Activated CD8-positive, alpha-beta memory T cell treated with anti-CD3 and anti-CD28 coated beads for 1 hour (primary cell): ENCODE measurements around the gene NEK10.

Experiments used
- DNase-seq, 2 donors: peaks; one replicate each; pipeline ENCODE4 v3.0.0-alpha.2; 2020; ENCODE audit warnings: low read depth in 1 of 2; ENCODE audit errors: extremely low read depth in 1 of 2

NEK10 gene

DNA sequence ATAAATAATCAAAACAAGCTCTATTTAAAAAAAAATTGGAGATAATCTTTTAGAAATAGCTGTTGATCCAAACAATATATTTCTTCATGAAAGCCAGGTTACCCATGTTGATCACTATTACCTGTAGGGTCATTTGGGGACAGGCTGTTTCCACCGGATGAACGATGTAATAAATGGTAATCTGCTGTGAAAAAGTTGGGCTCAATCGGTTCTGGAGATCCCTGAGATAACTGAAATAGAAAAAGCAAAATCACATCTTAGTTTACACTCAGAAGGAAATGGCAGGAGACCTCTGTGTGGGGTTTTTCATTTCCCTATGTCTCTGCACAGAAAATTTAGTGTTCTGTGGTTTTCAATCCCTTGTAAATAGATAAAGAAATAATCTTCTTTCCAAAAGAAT, 249.5 kb downstream of the NEK10 start:
- no peak for DNase-seq

DNA sequence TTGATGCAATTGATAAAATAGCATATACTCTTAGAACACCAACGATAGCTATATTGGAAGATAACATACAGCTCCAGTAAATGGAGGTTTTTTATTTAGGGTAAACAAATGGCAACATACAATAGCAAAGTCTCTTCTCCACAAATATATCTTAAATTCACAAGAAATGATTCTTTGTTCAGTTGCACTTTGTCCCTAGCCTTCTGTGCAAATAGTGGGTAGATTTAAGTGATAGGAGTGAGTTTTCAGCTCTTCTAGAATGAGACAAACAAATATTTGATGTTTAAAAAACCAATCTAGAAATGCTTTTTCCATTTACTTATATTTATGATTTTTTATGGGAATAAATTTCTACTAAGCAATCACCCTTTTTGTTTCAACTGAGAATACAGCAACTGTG, 253.8 kb downstream of the NEK10 start:
- no peak for DNase-seq

DNA sequence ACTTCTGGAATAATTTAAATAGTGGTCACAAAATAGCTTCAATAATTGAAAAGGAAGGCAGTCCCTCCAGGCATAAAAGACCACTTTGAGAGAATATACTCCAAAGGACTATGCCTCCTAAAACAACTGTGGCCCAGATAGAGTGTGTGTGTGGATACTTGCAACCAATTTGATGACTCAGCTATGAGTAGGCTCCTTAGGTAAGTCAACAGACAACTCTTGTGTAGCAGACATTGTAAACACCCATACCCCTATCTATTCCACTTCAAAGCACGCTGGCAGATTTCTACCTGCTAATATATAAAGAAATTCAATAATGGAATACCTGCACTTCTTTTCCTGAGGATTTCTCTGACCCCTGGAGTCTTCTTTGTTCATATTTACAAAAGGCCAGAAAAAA, 254.5 kb downstream of the NEK10 start:
- no peak for DNase-seq

GRCh38 chr3:27114129-27114528, 255.1 kb downstream of the NEK10 start:
- DNase-seq: no peak

DNA sequence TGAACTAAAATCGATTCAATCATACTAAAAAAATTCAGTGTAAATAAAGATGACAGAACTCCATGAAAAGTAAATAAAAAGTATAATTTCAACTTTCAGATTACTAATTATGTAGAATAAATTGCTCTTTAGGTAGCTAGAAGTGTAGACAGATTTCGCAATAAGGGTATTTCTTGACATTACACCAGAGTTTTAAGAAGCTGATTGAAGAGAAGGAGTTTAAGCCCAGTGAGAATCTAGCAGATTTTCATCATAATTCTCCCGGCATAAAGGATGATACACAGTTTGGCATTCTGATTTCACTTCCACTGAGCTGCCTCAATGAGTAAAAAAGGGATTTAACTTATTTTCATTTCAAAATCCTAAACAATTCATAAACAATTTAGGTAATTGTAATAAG, 259.2 kb downstream of the NEK10 start:
- DNase-seq: no peak

- DNase-seq: no peak
These were observed 260.9 kb downstream of the NEK10 start for GRCh38 chr3:27108322-27108721.

- no peak for DNase-seq
These were observed 263.3 kb downstream of the NEK10 start for GRCh38 chr3:27105904-27106303.

DNA sequence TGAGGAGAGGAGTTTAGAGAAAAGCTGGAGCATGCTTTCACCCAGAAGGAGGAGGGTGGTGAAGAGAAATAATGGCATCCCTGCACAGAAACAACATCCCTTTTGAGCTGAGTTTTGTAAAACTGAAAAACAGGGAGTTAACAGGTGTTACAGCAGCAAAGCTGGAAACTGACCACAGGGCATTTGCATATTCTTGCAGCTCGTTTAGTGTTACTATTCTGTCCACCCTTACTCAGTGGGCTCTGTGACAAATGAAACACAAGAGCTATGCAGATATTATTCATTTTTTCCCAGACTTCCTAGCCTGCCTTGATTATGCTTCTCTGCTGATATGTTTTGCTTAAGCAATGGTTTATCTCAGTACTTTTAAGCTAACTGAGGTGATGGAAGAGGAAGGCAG, 272.0 kb downstream of the NEK10 start:
- DNase-seq: no peak

DNA sequence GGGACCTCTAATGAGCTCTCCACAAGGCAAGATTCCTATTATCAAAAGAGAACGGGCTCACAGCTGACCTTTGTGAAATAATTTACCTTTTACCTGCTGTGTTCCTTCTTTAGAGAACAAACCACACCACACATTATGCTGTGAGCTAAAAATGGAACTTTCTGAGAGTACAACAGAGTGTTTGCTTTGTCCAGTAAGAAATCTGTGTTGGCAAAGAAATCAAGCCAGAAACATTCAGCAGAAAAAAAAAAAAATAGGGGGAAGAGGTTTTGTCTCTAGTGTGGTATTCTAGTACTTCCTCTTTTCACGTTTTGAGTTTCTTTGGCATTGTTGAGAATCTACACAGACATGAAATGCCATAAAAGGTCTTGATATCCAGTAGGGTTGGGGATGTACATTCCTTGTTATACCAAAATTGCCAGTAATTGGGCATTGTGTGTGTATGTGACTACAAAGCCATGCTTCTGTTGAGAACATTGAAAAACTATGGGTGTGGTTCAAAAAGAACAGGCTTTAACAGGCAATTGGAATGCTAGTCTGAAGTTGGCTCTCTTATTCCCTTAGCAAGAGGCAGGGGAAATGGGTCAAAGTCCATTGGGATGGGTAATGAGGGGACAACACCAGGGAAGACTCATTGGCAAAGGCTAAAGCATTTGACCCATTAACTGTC, 273.5 kb downstream of the NEK10 start:
- DNase-seq: no peak

GRCh38 chr3:27094721-27095120, 274.5 kb downstream of the NEK10 start:
- DNase-seq: no peak

DNA sequence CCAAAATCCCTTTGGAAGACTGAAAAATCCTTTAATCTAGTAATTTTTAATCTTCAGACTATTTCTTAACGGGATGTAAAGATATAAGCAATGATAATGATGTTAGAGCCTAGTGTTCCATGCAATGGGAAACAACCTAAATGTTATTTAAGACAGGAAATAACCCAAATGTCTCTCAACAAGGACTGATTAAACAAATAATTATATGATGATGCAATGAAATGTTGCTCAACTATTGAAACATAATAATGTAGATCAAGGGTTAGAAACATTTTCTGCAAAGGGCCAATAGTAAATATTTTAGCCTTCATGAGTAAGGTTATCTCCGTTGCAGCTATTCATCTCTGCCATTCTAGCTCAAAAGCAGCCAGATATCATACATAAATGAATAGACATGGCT, 275.4 kb downstream of the NEK10 start:
- no peak for DNase-seq

DNA sequence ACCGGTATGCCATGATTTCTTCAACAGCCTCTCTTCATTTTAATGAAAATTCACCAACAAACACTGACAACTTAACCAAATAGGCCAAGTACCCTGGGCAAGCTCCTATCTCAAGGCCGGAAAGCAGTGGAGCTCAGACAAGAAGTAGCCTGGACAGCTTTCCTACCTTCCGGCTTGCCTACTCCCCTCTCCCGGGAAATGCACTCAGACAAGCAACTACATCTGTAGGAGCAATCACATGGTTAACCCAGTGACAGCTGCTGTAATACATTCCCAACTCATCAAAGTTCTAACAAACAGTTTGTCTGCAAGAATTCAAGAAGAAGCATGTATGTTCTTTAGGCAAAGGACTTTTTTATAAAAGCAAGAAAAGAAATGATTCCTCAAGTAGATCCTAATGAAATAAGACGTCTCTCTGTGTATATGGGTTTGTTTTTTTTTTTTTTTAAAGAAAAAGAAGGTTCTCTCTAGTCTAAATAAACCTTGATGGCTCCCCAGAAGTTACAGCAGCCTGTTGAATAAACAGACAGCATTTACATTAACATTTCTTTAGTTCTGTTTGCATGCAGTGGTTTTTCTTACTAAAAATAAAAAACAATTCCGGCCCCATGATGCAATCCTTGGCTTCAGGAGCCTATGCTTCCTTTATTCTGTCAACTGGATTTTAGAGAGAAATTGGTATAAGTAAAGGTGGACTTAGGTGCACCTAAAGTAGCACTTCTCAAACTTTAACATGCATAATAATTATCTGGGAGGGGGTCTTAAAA, 278.7 kb downstream of the NEK10 start:
- no peak for DNase-seq

GRCh38 chr3:27089645-27090044, 279.5 kb downstream of the NEK10 start:
- DNase-seq: no peak

GRCh38 chr3:27089068-27089467, 280.1 kb downstream of the NEK10 start:
- no peak for DNase-seq

DNA sequence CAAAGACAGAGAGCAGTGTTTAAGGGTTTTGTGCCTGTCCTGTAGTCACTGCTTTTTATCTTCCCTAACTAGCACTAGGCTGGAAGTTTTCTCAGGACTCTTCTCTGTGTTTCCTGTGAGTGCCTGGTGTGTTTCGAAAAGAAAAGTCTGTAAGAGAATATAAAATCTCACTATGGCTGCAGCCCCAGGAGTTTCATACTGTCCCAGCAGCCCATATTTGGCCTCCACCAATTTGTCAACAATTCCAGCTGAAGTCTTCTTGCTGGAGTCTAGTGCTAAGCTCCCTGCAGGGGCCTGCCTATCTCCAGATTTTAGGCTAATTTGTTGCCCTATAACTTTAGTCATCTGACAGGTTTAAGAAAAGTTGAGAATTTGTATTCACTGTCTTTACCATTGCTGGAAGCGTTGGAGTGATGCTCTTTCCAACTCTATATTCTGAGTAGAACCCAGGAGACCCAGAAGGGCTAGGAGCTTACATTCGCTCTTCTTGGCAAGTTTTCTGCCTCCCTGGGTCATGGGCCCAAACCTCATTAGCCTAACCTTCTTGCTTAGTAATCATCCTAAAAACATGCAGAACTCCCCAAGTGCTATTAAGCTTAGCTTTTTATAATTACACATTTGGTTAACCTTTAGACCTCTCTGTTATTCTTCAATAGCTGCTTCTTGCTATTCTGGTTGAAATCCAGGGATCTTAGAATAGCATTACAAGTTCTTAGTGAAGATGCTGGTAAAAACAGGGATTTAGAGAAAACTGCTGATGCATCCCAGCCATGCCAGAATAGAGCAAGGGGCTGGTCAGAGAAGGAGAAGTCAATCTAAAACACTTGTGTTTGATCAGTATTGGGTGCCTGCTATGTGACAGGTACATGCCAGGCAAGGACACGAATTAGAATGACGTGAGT, 283.1 kb downstream of the NEK10 start:
- no peak for DNase-seq

- DNase-seq: no peak
These were observed 287.1 kb downstream of the NEK10 start for GRCh38 chr3:27081992-27082607.

DNA sequence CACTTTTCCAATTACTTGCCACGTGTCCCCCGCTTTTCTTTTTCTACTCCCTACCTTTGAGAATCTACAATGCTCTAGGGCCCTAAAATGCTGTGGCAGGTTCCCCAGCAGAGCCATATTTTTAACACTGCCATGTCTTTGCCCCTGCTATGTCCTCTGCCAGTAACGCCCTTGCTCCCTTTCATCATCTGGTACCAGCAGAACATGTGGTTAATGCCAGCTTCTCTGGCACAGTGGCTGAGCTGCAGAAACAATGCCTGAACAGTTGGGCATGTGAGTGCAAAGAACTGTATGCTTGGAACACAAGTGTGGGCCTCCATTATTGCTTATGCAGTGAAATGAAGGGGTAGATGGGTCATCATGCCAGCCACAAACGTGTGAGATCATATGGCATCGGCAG, 287.6 kb downstream of the NEK10 start:
- DNase-seq: no peak

- no peak for DNase-seq
These were observed 289.0 kb downstream of the NEK10 start for GRCh38 chr3:27080258-27080525.

GRCh38 chr3:27079427-27080257, 289.5 kb downstream of the NEK10 start:
- DNase-seq: no peak

GRCh38 chr3:27078246-27078913, 290.8 kb downstream of the NEK10 start:
- DNase-seq: no peak
